T47D (cell line): ENCODE measurements around the gene AP3B1.
"Not testable (repeated sequence)": the region's sequence is repeated elsewhere in the genome, so short reads cannot be mapped to it uniquely, and the experiment has no call there.

ENCODE experiments used
- DNase-seq, 2 experiments: peaks; one replicate each; pipeline versions ENCODE4 v3.0.0 to v3.0.0-alpha.2; 2011 to 2012; ENCODE audit warnings: low read depth in 1 of 2, low spot score in 1 of 2
- JUND ChIP-seq: IDR thresholded peaks from 2 replicates; pipeline ENCODE4 v1.6.1; 2012; ENCODE audit warnings: low read depth
- in situ Hi-C: cut with HindIII; loops from 2 replicates; pipeline ENCODE4 v1.10.0; 2016; ENCODE audit warnings: low sequenced_read_pairs, low pct_unique_long_range_greater_than_20kb

The AP3B1 gene

DNA sequence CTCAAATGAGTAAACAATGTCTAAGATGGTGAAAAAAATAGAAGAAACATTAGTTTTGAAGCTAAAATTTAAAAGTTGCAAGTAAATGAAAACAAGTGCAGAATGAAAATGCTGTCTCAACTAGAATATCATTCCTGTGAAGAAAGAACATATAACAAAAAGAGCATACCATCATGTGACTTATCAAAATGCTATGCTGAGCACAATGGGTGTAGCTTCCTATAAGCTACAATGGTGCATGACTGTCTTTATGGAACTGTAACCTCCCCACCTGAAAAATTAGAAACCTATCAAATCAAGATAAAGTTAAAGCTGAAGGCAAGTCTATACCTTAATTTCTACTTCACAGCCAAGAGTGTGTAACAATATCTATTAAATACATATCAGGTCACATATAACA, 192.0 kb downstream of the AP3B1 start:
- no peak for DNase-seq
- in situ Hi-C loops = no loop called here
- TF ChIP-seq JUND = no peak

DNA sequence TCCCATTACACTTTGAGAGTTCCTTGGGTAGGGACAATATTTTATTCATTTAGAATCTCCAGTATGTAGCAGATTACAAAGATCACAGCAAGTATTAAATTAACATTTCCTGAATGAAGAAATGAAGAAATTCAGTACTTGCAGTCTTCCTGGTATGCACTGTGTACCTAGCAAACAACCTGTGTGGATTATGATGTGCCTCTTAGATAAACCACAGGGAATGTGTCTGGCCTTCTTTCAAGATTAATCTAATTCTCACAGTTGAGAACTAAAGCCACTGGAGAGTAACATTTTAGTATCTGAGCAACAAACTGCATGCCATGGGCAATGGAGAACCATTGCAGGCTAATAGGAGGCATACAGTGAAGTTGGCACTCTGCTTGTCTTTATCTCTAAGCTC, 199.4 kb downstream of the AP3B1 start:
- TF ChIP-seq JUND = no peak
- in situ Hi-C loops = no loop called here
- peak; percentile 16 to 64 for DNase-seq

DNA sequence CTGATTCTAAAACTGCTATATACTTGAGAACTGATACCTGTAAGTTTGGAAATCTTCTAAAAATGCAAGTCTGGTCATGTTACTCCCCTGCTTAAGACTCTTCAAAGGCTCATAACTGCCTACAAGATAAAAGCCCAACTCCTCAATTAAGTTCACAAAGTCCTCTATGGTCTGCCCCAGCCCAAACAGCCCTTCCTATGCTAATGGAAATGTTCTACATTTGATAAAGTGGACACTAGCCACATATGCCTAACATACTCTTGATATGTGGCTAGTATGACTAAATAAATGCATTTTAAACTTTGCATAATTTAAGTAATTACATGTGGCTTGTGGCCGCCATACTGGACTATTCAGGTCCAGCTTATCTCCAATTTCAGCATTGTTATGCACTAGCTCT, 204.5 kb downstream of the AP3B1 start:
- in situ Hi-C loops = no loop called here
- DNase-seq = no peak
- no peak for TF ChIP-seq JUND

DNA sequence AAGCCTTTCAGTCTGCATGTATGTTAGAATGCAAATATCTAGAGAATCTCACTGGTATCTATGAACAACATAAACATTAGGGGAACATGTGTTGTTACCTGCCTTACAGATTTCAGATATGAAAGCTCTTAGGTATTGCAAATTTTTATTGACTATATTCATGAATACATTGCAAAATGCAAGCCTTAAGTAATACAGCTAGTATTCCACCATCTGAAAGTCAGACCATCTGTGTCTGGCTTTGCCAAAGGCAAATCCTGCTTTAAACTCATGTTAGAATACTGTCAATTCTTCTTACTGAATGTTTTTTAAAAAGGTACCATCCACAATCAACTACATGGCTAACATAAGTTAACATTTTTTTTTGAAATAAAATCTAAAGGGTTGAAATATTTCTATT, 215.6 kb downstream of the AP3B1 start:
- TF ChIP-seq JUND = no peak
- in situ Hi-C loops = no loop called here
- no peak for DNase-seq

DNA sequence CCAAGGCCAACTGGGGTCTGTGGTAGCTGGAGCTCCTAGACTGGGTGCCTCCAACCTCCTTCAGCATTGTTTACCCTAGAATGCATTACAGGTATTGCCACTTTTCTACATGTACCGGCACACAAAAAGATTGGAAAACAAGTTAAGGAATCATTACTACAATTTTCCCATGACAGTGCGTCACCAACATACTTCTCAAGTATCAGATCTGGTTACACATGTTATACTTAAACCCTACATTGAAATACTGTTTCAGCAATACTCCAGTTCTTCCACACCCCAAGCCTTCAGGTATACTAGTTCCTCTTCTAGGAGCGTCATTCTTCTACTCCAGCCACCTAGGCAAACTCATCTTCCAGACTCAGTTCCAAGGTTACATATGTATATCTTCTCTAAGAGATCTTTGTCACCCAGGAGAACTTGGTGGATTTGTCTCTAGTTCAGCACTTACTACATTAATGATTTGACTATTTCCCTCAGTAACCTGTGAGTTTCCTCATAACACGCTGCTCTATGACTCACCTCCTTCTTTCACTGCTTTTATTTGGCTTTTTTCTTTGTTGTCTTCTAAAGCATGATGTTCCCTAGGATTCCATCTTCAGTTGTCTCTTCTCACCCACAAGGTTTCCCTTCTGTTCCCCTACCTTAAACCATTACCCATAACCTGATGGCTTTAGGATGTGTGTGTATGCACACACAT, 217.0 kb downstream of the AP3B1 start:
- no peak for DNase-seq
- in situ Hi-C loops = no loop called here
- TF ChIP-seq JUND = no peak

DNA sequence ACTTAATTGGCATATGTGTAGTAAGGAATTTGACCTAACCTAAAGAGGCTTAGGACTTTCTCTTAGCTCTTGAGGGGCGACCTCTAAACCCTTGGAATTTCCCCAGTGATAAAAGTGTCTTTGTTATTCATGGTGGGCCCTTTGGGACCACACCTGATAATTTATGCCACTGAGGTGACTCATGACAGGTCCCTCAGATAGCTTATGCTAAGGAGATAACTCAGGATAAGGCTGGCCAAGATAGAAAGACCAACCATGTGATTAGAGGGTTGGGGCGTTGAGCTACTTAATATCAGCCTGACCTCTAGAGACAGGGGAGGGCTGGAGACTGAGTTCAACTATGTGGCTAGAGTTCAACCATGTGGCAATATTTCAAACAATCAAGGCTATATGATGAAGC, 218.1 kb downstream of the AP3B1 start:
- no peak for TF ChIP-seq JUND
- DNase-seq = no peak
- in situ Hi-C loops = no loop called here

DNA sequence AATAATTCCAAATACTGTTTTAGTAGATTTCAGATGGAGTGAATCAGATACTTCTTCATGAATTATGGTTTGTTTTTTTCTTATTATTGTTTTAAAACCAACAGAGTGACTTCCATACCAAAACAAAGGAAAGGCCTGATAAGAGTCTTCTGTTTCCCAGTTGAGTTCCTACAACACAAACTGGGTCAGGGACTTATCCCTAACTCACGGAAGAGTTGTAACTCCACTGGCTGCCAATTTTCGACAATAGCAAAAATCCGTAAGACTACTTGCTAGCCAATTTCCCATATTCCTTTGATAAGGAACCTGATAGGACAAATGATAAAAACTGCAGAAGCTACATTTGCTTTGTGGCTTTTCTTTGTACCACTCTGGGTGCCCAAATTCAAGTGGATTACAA, 219.2 kb downstream of the AP3B1 start:
- TF ChIP-seq JUND = no peak
- in situ Hi-C loops = no loop called here
- no peak for DNase-seq

DNA sequence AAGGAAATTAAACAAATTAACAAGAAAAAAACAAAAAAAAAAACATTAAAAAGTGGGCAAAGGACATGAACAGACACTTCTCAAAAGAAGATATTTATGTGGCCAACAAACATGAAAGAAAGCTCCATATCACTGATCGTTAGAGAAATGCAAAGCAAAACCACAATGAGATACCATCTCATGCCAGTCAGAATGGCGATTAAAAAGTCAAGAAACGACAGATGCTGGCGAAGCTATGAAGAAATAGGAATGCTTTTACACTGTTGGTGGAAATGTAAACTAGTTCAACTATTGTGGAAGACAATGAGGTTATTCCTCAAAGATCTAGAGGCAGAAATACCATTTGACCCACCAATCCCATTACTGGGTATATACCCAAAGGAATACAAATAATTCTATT, 223.8 kb downstream of the AP3B1 start:
- in situ Hi-C loops, DNase-seq: not testable (repeated sequence)

DNA sequence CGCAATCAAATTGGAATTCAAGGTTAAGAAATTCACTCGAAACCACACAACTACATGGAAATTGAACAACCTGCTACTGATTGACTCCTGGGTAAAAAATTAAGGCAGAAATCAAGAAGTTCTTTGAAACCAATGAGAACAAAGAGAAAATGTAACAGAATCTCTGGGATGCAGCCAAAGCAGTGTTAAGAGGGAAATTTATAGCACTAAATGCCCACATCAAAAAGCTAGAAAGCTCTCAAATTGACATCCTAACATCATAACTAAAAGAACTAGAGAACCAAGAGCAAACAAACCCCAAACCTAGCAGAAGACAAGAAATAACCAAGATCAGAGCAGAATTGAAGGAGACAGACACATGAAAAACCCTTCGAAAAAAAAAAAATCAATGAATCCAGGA, 226.9 kb downstream of the AP3B1 start:
- DNase-seq, in situ Hi-C loops: not testable (repeated sequence)

DNA sequence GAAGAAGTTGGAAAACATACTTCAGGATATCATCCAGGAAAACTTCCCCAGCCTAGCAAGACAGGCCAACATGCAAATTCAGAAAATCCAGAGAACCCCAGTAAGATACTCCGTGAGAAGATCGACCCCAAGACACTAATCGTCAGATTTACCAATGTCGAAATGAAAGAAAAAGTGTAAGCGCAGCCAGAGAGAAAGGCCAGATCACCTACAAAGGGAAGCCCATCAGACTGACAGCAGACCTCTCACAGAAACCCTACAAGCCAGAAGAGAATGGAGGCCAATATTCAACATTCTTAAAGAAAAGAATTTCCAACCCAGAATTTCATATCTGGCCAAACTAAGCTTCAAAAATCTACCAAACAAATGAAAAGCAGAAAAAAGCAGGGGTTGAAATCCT, 227.8 kb downstream of the AP3B1 start:
- DNase-seq, in situ Hi-C loops: not testable (repeated sequence)

DNA sequence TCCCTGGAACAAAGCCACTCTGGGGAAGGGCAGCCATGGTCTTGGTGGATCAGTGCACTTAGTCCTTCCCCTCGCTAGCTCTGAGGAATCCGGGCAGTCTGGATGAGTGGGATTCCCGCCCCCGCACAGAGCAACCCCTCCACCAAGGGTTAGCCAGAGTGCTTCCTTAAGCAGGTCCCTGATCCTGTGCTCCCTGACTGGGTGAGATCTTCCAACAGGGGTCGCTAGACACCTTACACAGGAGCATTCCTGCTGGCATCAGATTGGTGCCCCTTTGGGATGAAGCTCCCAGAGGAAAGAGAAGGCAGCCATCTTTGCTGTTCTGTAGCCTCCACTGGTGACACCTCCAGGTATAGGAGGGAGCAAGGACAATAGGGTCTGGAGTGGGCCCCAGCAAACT, 228.8 kb downstream of the AP3B1 start:
- DNase-seq = peak in 1 of 2 experiments; percentile 31
- in situ Hi-C loops = no loop called here
- TF ChIP-seq JUND = no peak

DNA sequence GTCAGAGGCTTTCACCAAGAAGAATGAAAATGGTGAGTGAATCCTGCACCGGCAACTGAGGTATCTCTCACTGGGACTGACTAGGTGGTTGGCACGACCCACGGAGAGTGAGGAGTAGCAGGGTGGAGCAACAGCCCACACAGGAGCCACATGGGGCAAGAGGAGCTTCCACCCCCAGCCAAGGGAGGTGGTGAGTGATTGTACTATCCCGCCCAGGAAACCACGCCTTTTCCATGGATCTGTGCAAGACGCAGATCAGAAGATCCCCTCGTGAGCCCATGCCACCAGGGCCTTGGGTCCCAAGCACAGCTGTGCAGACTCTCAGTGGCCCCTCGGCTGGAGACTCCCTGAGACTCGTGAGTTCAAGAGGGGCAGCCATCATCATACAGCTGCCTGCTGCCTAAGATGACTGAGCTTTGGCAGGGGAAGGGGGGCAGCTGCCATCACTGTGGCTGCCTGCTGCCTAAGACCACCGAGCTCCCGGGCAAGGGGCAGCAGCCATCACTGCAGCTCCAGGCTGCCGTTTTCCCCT, 229.5 kb downstream of the AP3B1 start:
- in situ Hi-C loops = no loop called here
- no peak for TF ChIP-seq JUND
- DNase-seq = no peak

DNA sequence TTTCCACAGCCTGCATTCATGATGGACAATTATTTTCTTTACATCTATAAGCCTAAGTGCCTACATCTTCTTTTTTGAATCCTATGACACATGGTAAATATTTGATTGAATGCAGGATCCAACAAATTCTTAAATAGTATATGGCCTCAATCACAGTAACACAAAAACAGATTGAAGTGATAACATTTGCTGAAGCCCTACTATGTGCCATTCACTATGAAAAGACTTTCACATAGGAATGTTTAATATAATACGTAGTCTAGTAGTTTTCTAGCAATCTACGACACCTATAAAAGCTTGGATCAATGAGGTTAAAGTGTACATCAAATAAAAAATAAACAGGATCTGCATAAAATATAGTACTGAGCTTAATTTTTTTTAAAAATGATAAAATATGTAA, 231.0 kb downstream of the AP3B1 start:
- DNase-seq = no peak
- in situ Hi-C loops = no loop called here
- no peak for TF ChIP-seq JUND

DNA sequence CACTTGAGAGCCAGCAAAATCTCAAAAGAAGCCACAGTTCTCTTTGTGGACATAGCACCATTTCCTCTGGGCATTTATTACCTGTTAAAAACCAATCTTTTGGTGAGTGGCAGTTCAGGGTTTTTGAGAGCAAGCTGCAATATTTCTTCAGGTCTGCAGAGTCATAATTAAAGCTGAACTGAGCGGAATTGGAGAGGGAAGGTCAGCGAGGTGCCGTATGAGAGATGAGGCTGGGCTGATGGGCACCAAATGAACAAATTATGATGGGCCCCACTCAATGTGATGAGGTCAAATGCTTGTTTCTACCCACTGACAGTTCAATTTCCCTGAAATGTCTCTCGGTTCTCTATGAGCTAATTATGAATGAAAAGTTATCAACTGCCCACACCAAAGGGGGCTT, 231.9 kb downstream of the AP3B1 start:
- in situ Hi-C loops = no loop called here
- TF ChIP-seq JUND = no peak
- DNase-seq = no peak
